Measurements from ENCODE around the gene DGKD.

- TF ChIP-seq, protein P1, sequence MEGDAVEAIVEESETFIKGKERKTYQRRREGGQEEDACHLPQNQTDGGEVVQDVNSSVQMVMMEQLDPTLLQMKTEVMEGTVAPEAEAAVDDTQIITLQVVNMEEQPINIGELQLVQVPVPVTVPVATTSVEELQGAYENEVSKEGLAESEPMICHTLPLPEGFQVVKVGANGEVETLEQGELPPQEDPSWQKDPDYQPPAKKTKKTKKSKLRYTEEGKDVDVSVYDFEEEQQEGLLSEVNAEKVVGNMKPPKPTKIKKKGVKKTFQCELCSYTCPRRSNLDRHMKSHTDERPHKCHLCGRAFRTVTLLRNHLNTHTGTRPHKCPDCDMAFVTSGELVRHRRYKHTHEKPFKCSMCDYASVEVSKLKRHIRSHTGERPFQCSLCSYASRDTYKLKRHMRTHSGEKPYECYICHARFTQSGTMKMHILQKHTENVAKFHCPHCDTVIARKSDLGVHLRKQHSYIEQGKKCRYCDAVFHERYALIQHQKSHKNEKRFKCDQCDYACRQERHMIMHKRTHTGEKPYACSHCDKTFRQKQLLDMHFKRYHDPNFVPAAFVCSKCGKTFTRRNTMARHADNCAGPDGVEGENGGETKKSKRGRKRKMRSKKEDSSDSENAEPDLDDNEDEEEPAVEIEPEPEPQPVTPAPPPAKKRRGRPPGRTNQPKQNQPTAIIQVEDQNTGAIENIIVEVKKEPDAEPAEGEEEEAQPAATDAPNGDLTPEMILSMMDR (IDR thresholded peaks at IDR 0.05) = no peak
- no peak for TF ChIP-seq POLR2A (IDR thresholded peaks at IDR 0.05)
Measured at GRCh38 chr2:233380995-233381637, 26.8 kb downstream of the DGKD start.
